H1 (cell line): ENCODE measurements around the gene R3HDM4. TPM values are rescaled to one million over a fixed set of nuclear protein-coding genes. Genes with fewer than 3 reads are reported as not detected.

Experiments
- CTCF ChIA-PET: fragments of 300-600 bp; sonication (Branson Sonifier 250); formaldehyde crosslinking; loops from one replicate; lab custom pipeline; 2021; ENCODE audit not compliant: partially characterized antibody; lab: Charles Lee
- POLR2A ChIA-PET: fragments of 300-600 bp; sonication (Branson Sonifier 250); formaldehyde crosslinking; loops from one replicate; lab custom pipeline; 2021; ENCODE audit warnings: inconsistent platforms; ENCODE audit not compliant: partially characterized antibody; lab: Charles Lee
- DNase-seq, 2 experiments: peaks; one replicate each; pipeline versions ENCODE4 v3.0.0 to v3.0.0-alpha.2; 2010 to 2022; ENCODE audit warnings: low spot score in 2 of 2, low read depth in 1 of 2, mixed read lengths in 1 of 2
- FAIRE-seq: peaks from 2 replicates; lab custom pipeline; 2011; peaks lifted over from hg19 to GRCh38; lab: Jason Lieb, UNC
- H2AFZ ChIP-seq: 2 replicates; pipeline ENCODE4 v1.8.1; 2012; ENCODE audit warnings: low read length, inconsistent platforms
- H2AK5ac ChIP-seq: 2 replicates; pipeline ENCODE4 v1.6.1; 2013; ENCODE audit warnings: low read depth, low read length
- H2BK120ac ChIP-seq: replicated peaks from 2 replicates; pipeline ENCODE3; 2013; ENCODE audit warnings: low read depth, low read length, inconsistent platforms
- H2BK12ac ChIP-seq: 2 replicates; pipeline ENCODE4 v1.6.1; 2013; ENCODE audit warnings: low read depth, low read length
- H2BK15ac ChIP-seq: 2 replicates; pipeline ENCODE4 v1.6.1; 2013; ENCODE audit warnings: low read length
- H2BK20ac ChIP-seq: 2 replicates; pipeline ENCODE4 v1.6.1; 2013; ENCODE audit warnings: low read length
- H2BK5ac ChIP-seq: 2 replicates; pipeline ENCODE4 v1.6.1; 2013; ENCODE audit warnings: low read depth, low read length
- H3K14ac ChIP-seq: 2 replicates; pipeline ENCODE4 v1.6.1; 2013; ENCODE audit warnings: inconsistent platforms; ENCODE audit not compliant: insufficient read length
- H3K18ac ChIP-seq: 2 replicates; pipeline ENCODE4 v1.6.1; 2013; ENCODE audit warnings: low read length; ENCODE audit errors: extremely low read depth
- H3K23ac ChIP-seq: 2 replicates; pipeline ENCODE4 v1.6.1; 2013; ENCODE audit warnings: inconsistent platforms; ENCODE audit not compliant: insufficient read length
- H3K23me2 ChIP-seq: 2 replicates; pipeline ENCODE4 v1.6.1; 2013; ENCODE audit warnings: low read depth, low read length
- H3K27ac ChIP-seq: 2 replicates; pipeline ENCODE4 v1.6.1; 2011; ENCODE audit warnings: low read depth, low read length, inconsistent platforms
- H3K27me3 ChIP-seq, 4 experiments: replicated peaks in 1 of 4; 1 replicate in 1 of 4; 2 replicates in 3 of 4; pipeline versions ENCODE4 v1.6.1 to v1.8.1; 2011 to 2013; ENCODE audit warnings: low read length in 3 of 4, mild to moderate bottlenecking in 3 of 4, inconsistent platforms in 2 of 4, mixed read lengths in 2 of 4, moderate library complexity in 1 of 4; ENCODE audit not compliant: control insufficient read depth in 3 of 4, insufficient read depth in 3 of 4; ENCODE audit errors: extremely low read depth in 1 of 4
- H3K36me3 ChIP-seq, 4 experiments: 2 replicates each; pipeline versions ENCODE4 v1.6.1 to v1.8.1; 2011 to 2013; ENCODE audit warnings: mild to moderate bottlenecking in 4 of 4, low read length in 3 of 4, moderate library complexity in 2 of 4, control low read depth in 1 of 4, inconsistent platforms in 1 of 4; ENCODE audit not compliant: insufficient read depth in 4 of 4, control insufficient read depth in 2 of 4
- H3K4ac ChIP-seq: replicated peaks from 2 replicates; pipeline ENCODE3; 2013; ENCODE audit warnings: low read length, low read depth, mixed read lengths, inconsistent platforms; ENCODE audit not compliant: insufficient read length
- H3K4me1 ChIP-seq, 4 experiments: replicated peaks in 1 of 4; 1 replicate in 1 of 4; 2 replicates in 3 of 4; pipeline versions ENCODE4 v1.6.1 to v1.8.1; 2011 to 2013; ENCODE audit warnings: low read length in 3 of 4, inconsistent platforms in 2 of 4, mixed read lengths in 1 of 4; ENCODE audit not compliant: insufficient read depth in 4 of 4, control insufficient read depth in 3 of 4
- H3K4me2 ChIP-seq, 2 experiments: 2 replicates each; pipeline versions ENCODE4 v1.6.1 to v1.8.1; 2011 to 2013; ENCODE audit warnings: low read depth in 2 of 2, low read length in 2 of 2, control low read depth in 1 of 2, inconsistent platforms in 1 of 2, mild to moderate bottlenecking in 1 of 2; ENCODE audit not compliant: insufficient read depth in 1 of 2
- H3K4me3 ChIP-seq, 4 experiments: fragments of 200-600, 300-600 bp in 1 of 4; sonication (generic), shearing (Covaris generic), sonication (Bioruptor Twin) in 1 of 4; 2 replicates each; pipeline versions ENCODE4 v1.5.1 to v1.8.1; 2011 to 2016; ENCODE audit warnings: low read length in 4 of 4, low read depth in 3 of 4, control low read depth in 2 of 4, inconsistent platforms in 2 of 4, mild to moderate bottlenecking in 2 of 4, mixed read lengths in 1 of 4, moderate library complexity in 1 of 4; ENCODE audit not compliant: insufficient read depth in 2 of 4; ENCODE audit errors: extremely low read depth in 1 of 4
- H3K56ac ChIP-seq: replicated peaks from 2 replicates; pipeline ENCODE3; 2013; ENCODE audit warnings: low read depth, mild to moderate bottlenecking, mixed read lengths, low read length, inconsistent platforms; ENCODE audit not compliant: insufficient read length
- H3K79me1 ChIP-seq: 2 replicates; pipeline ENCODE4 v1.6.1; 2013; ENCODE audit warnings: low read depth, low read length, control low read depth
- H3K79me2 ChIP-seq, 2 experiments: 2 replicates each; pipeline versions ENCODE4 v1.6.1 to v1.8.1; 2012 to 2013; ENCODE audit warnings: low read length in 2 of 2, mild to moderate bottlenecking in 2 of 2, inconsistent platforms in 1 of 2; ENCODE audit not compliant: insufficient read depth in 2 of 2, control insufficient read depth in 1 of 2
- H3K9ac ChIP-seq, 4 experiments: replicated peaks in 1 of 4; 1 replicate in 1 of 4; 2 replicates in 3 of 4; pipeline versions ENCODE4 v1.6.1 to v1.8.1; 2011 to 2013; ENCODE audit warnings: low read depth in 3 of 4, low read length in 3 of 4, control low read depth in 2 of 4, mild to moderate bottlenecking in 2 of 4, moderate library complexity in 2 of 4, inconsistent platforms in 1 of 4; ENCODE audit errors: extremely low read depth in 1 of 4
- H3K9me3 ChIP-seq, 2 experiments: 2 replicates each; pipeline versions ENCODE4 v1.6.1 to v1.8.1; 2012 to 2013; ENCODE audit warnings: mild to moderate bottlenecking in 2 of 2, moderate library complexity in 2 of 2, control low read depth in 1 of 2, inconsistent platforms in 1 of 2, low read depth in 1 of 2, low read length in 1 of 2, mixed read lengths in 1 of 2; ENCODE audit not compliant: insufficient read depth in 2 of 2
- H4K20me1 ChIP-seq, 2 experiments: replicated peaks in 1 of 2; 2 replicates each; pipeline versions ENCODE3 to v1.8.1; 2011 to 2013; ENCODE audit warnings: inconsistent platforms in 2 of 2, low read length in 2 of 2, mild to moderate bottlenecking in 1 of 2; ENCODE audit not compliant: insufficient read depth in 2 of 2, control insufficient read depth in 1 of 2
- H4K5ac ChIP-seq: 2 replicates; pipeline ENCODE4 v1.6.1; 2013; ENCODE audit warnings: low read length, low read depth, mixed read lengths, inconsistent platforms; ENCODE audit not compliant: insufficient read length
- H4K8ac ChIP-seq: 2 replicates; pipeline ENCODE4 v1.8.0; 2013; ENCODE audit warnings: mild to moderate bottlenecking, moderate library complexity, low read length, inconsistent platforms; ENCODE audit not compliant: insufficient read depth; ENCODE audit errors: extremely low read depth
- H4K91ac ChIP-seq: replicated peaks from 2 replicates; pipeline ENCODE3; 2013; ENCODE audit warnings: low read length, mixed read lengths, inconsistent platforms; ENCODE audit not compliant: insufficient read length
- JUN ChIP-seq: IDR thresholded peaks from 2 replicates; pipeline ENCODE4 v1.6.1; 2011; ENCODE audit warnings: low read depth, mild to moderate bottlenecking, improper control_type of control experiment, low read length
- NANOG ChIP-seq: IDR thresholded peaks from 2 replicates; pipeline ENCODE4 v1.6.1; 2011; ENCODE audit warnings: low read length, low read depth, mild to moderate bottlenecking, inconsistent platforms; ENCODE audit not compliant: insufficient read depth, poor library complexity, severe bottlenecking
- NRF1 ChIP-seq: IDR thresholded peaks from 2 replicates; pipeline ENCODE4 v1.6.1; 2011; ENCODE audit warnings: mild to moderate bottlenecking, low read depth, low read length, improper control_type of control experiment
- TAF1 ChIP-seq: IDR thresholded peaks from 2 replicates; pipeline ENCODE4 v1.6.1; 2011; ENCODE audit warnings: mild to moderate bottlenecking, low read depth, low read length
- TEAD4 ChIP-seq: IDR thresholded peaks from 2 replicates; pipeline ENCODE4 v1.6.1; 2012; ENCODE audit warnings: low read depth, low read length, inconsistent platforms, mixed read lengths
- WGBS, 2 experiments: shearing (Covaris generic) in 1 of 2; methylation state at CpG; one replicate each; pipeline versions ENCODE4 v1.1.6 to v1.1.7; 2013 to 2015; ENCODE audit warnings: low lambda C conversion rate in 2 of 2, mixed read lengths in 2 of 2, inconsistent platforms in 1 of 2, low coverage in 1 of 2, missing lambda C conversion rate in 1 of 2; ENCODE audit not compliant: insufficient replicate concordance in 2 of 2, insufficient coverage in 1 of 2, insufficient read length in 1 of 2; ENCODE audit errors: extremely low coverage in 1 of 2, missing lambda C conversion rate in 1 of 2; 5-methylcytosine and 5-hydroxymethylcytosine counted together
- polyA plus RNA-seq, 7 experiments: library from polyadenylated mRNA; depleted of rRNA in 3 of 7; stranded (reverse) in 5 of 7; unstranded in 2 of 7; fragments of >200 nt in 5 of 7; fragments of 200-250 nt in 2 of 7; gene quantifications; 1 replicate in 5 of 7; 2 replicates in 1 of 7; 4 replicates in 1 of 7; pipeline versions ENCODE4 v1.2.1 to v1.2.3, GENCODE V29; 2011 to 2013; ENCODE audit warnings: missing spikeins in 2 of 7, mixed read lengths in 2 of 7
- total RNA-seq: library from RNA; stranded (reverse); fragmentation: NEBNext Ultra II Directional; extraction: Animal tissue kit (Norgen Biotek cat#: 25700); gene quantifications from 2 replicates; pipeline ENCODE4 v1.2.1, GENCODE V29; 2021
- TF ChIP-seq, protein P1 (sequence below): IDR thresholded peaks from 2 replicates; pipeline ENCODE4 v1.6.1; 2012; ENCODE audit warnings: inconsistent platforms

Gene R3HDM4
- total and polyA plus RNA-seq, 2 of the 8 experiments (the other 6 are each of a cell fraction or from before 2014, with no cell fraction given), result 76.8 to 102 TPM

DNA sequence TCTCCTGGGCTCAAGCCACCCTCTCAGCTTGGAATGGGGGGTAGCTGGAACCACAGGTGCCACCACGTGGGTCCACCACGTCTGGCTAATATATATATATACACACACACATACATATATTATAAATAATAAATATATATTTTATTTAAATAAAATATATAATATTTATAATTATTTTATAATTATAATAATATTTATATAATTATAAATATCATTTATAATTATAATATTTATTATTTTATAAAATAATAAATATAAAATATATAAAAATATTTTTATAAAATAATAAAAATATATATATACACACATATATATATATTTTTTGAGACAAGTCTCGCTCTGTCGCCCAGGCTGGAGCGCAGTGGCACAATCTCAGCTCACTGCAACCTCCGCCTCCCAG lies 58.5 kb downstream of the R3HDM4 start:
- Histone ChIP-seq H3K18ac (no peak overlapping the region), H2BK12ac (no peak overlapping the region), H3K4ac (no peak overlapping the region), H2BK120ac (no peak overlapping the region), H3K79me1 (no peaks in the 10 kb centered on the region), H3K56ac (no peak overlapping the region), H2BK5ac (no peak overlapping the region), H3K4me3 (no peak overlapping the region), H3K23me2 (no peaks in the 10 kb centered on the region), H4K8ac (no peak overlapping the region; the same call in 1 of the 2 replicates), H2BK20ac (no peak overlapping the region), H2AFZ (no peak overlapping the region), H3K23ac (no peak overlapping the region), H3K4me2 (no peak overlapping the region), H4K5ac (no peak overlapping the region), H3K27ac (no peak overlapping the region), H2BK15ac (no peak overlapping the region), H2AK5ac (no peak overlapping the region), H3K9ac (no peak overlapping the region), H3K79me2 (no peaks in the 10 kb centered on the region), H4K91ac (no peak overlapping the region), H3K9me3 (no peaks in the 10 kb centered on the region), H3K27me3 (peaks cover 0 to 8% (median under 1%) of the 10 kb centered on the region in 4 experiments; a peak in 3 of 7 replicates), H3K4me1 (no peaks in the 10 kb centered on the region), H3K14ac (no peak overlapping the region), H3K36me3 (no peaks in the 10 kb centered on the region), H4K20me1 (peaks cover 0 to 3% of the 10 kb centered on the region in 2 experiments)
- WGBS, 2 experiments, result 84% methylated on average over 6 of the region's 6 CpGs; no CpG with 5 or more reads in 1 of the 2 experiments
- ChIA-PET CTCF (interaction anchor here (0.6 to 3.1 kb wide), 7 partner anchors 9 to 121 kb away, joined by 3 to 18 read pairs (median 5); no protein-coding TSS in a partner anchor), POLR2A (interaction anchor here (0.9 kb wide), 1 partner anchor 41 kb away, joined by 4 read pairs; no protein-coding TSS in a partner anchor)
- DNase-seq (no peak), FAIRE-seq (no peak)
- TF ChIP-seq NRF1 (no peak), NANOG (no peak), TAF1 (no peak), TEAD4 (no peak), JUN (no peak)
- TF ChIP-seq, protein P1, sequence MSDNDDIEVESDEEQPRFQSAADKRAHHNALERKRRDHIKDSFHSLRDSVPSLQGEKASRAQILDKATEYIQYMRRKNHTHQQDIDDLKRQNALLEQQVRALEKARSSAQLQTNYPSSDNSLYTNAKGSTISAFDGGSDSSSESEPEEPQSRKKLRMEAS, result no peak
